H9 (cell line): Measurements from ENCODE around the gene ITPR2. TPM values are rescaled to one million over a fixed set of nuclear protein-coding genes. Genes with fewer than 3 reads are reported as not detected.

Source experiments
- DNase-seq: peaks from one replicate; pipeline ENCODE4 v3.0.0-alpha.2; 2017
- H2AFZ ChIP-seq: one replicate; pipeline ENCODE4 v1.6.1; 2013; ENCODE audit warnings: mild to moderate bottlenecking, low read length, control low read depth, moderate library complexity
- H2AK5ac ChIP-seq: 2 replicates; pipeline ENCODE4 v1.6.1; 2013; ENCODE audit warnings: low read length, control low read depth, mixed read lengths; ENCODE audit not compliant: insufficient read length
- H2BK120ac ChIP-seq: one replicate; pipeline ENCODE4 v1.6.1; 2013; ENCODE audit warnings: low read depth, mild to moderate bottlenecking, low read length, control low read depth, inconsistent platforms; ENCODE audit not compliant: poor library complexity, severe bottlenecking
- H2BK12ac ChIP-seq: 2 replicates; pipeline ENCODE4 v1.6.1; 2013; ENCODE audit warnings: low read length, control low read depth, mixed read lengths, low read depth; ENCODE audit not compliant: insufficient read length
- H2BK15ac ChIP-seq: 2 replicates; pipeline ENCODE4 v1.6.1; 2013; ENCODE audit warnings: low read depth, low read length, control low read depth
- H2BK20ac ChIP-seq: one replicate; pipeline ENCODE4 v1.6.1; 2013; ENCODE audit warnings: low read depth, mild to moderate bottlenecking, low read length, control low read depth, inconsistent platforms; ENCODE audit not compliant: poor library complexity, severe bottlenecking
- H2BK5ac ChIP-seq: 2 replicates; pipeline ENCODE4 v1.6.1; 2013; ENCODE audit warnings: low read length, control low read depth, mixed read lengths; ENCODE audit not compliant: insufficient read length
- H3K14ac ChIP-seq: 2 replicates; pipeline ENCODE4 v1.6.1; 2013; ENCODE audit warnings: low read length, control low read depth; ENCODE audit not compliant: insufficient read depth
- H3K18ac ChIP-seq: 2 replicates; pipeline ENCODE4 v1.6.1; 2013; ENCODE audit warnings: low read depth, mild to moderate bottlenecking, mixed read lengths, low read length, control low read depth; ENCODE audit not compliant: insufficient read length
- H3K23ac ChIP-seq: 2 replicates; pipeline ENCODE4 v1.6.1; 2013; ENCODE audit warnings: low read length, control low read depth, mixed read lengths, low read depth; ENCODE audit not compliant: insufficient read length
- H3K23me2 ChIP-seq: 2 replicates; pipeline ENCODE4 v1.6.1; 2013; ENCODE audit warnings: low read depth, mild to moderate bottlenecking, mixed read lengths, low read length, control low read depth; ENCODE audit not compliant: insufficient read length, poor library complexity, severe bottlenecking
- H3K27ac ChIP-seq: 2 replicates; pipeline ENCODE4 v1.5.1; 2013; ENCODE audit warnings: low read length, control low read depth, mixed read lengths, low read depth; ENCODE audit not compliant: insufficient read length
- H3K27me3 ChIP-seq: 2 replicates; pipeline ENCODE4 v1.6.1; 2013; ENCODE audit warnings: low read length, control low read depth, inconsistent platforms; ENCODE audit not compliant: insufficient read depth
- H3K4ac ChIP-seq: 2 replicates; pipeline ENCODE4 v1.6.1; 2013; ENCODE audit warnings: low read depth, mild to moderate bottlenecking, control low read depth, inconsistent platforms, low read length, moderate library complexity
- H3K4me1 ChIP-seq: 2 replicates; pipeline ENCODE4 v1.6.1; 2013; ENCODE audit warnings: low read length, control low read depth, inconsistent platforms; ENCODE audit not compliant: insufficient read depth
- H3K4me2 ChIP-seq: 2 replicates; pipeline ENCODE4 v1.6.1; 2013; ENCODE audit warnings: low read length, control low read depth, mixed read lengths; ENCODE audit not compliant: insufficient read length, insufficient read depth
- H3K56ac ChIP-seq: 2 replicates; pipeline ENCODE4 v1.6.1; 2013; ENCODE audit warnings: low read depth, mild to moderate bottlenecking, mixed read lengths, low read length, control low read depth; ENCODE audit not compliant: insufficient read length
- H3K79me1 ChIP-seq: 2 replicates; pipeline ENCODE4 v1.6.1; 2013; ENCODE audit warnings: low read depth, mild to moderate bottlenecking, moderate library complexity, low read length, control low read depth, inconsistent platforms; ENCODE audit not compliant: insufficient read depth, poor library complexity, severe bottlenecking
- H3K79me2 ChIP-seq: 2 replicates; pipeline ENCODE4 v1.6.1; 2013; ENCODE audit warnings: low read length, control low read depth, inconsistent platforms; ENCODE audit not compliant: insufficient read depth
- H3K9ac ChIP-seq: 2 replicates; pipeline ENCODE4 v1.6.1; 2013; ENCODE audit warnings: low read length, control low read depth, mixed read lengths; ENCODE audit not compliant: insufficient read length; ENCODE audit errors: extremely low read depth
- H3K9me3 ChIP-seq: one replicate; pipeline ENCODE4 v1.6.1; 2013; ENCODE audit warnings: low read depth, low read length, inconsistent platforms; ENCODE audit not compliant: control insufficient read depth
- H3T11ph ChIP-seq: one replicate; pipeline ENCODE4 v1.6.1; 2013; ENCODE audit warnings: mild to moderate bottlenecking, low read length, control low read depth, inconsistent platforms
- H4K20me1 ChIP-seq: one replicate; pipeline ENCODE4 v1.6.1; 2013; ENCODE audit not compliant: control insufficient read depth, insufficient read length, insufficient read depth
- H4K5ac ChIP-seq: 2 replicates; pipeline ENCODE4 v1.6.1; 2013; ENCODE audit warnings: low read depth, mild to moderate bottlenecking, mixed read lengths, low read length, control low read depth; ENCODE audit not compliant: insufficient read length
- H4K8ac ChIP-seq: replicated peaks from 2 replicates; pipeline ENCODE4 v1.6.1; 2013; ENCODE audit warnings: low read length, control low read depth, mixed read lengths, low read depth; ENCODE audit not compliant: insufficient read length
- H4K91ac ChIP-seq: 2 replicates; pipeline ENCODE4 v1.6.1; 2013; ENCODE audit warnings: low read depth, mild to moderate bottlenecking, moderate library complexity, mixed read lengths, low read length, control low read depth; ENCODE audit not compliant: insufficient read length
- H3K27ac Mint-ChIP-seq, 3 experiments: 2 replicates in 2 of 3; 3 replicates in 1 of 3; pipeline ENCODE4 v1.8.0; 2020 to 2021; ENCODE audit warnings: mixed read lengths in 3 of 3, mild to moderate bottlenecking in 1 of 3, moderate library complexity in 1 of 3
- H3K27me3 Mint-ChIP-seq: 2 replicates; pipeline ENCODE4 v1.8.0; 2021; ENCODE audit warnings: low read depth, mild to moderate bottlenecking, moderate library complexity, mixed read lengths
- H3K36me3 Mint-ChIP-seq, 3 experiments: 2 replicates in 2 of 3; 3 replicates in 1 of 3; pipeline ENCODE4 v1.8.0; 2020 to 2021; ENCODE audit warnings: low read depth in 3 of 3, mixed read lengths in 3 of 3; ENCODE audit not compliant: insufficient read depth in 1 of 3
- H3K4me1 Mint-ChIP-seq, 2 experiments: 2 replicates each; pipeline ENCODE4 v1.8.0; 2020; ENCODE audit warnings: mixed read lengths in 2 of 2
- H3K4me3 Mint-ChIP-seq, 2 experiments: 2 replicates in 1 of 2; 3 replicates in 1 of 2; pipeline ENCODE4 v1.8.0; 2020 to 2021; ENCODE audit warnings: mild to moderate bottlenecking in 2 of 2, mixed read lengths in 2 of 2, moderate library complexity in 1 of 2
- H3K9me3 Mint-ChIP-seq, 2 experiments: 2 replicates in 1 of 2; 3 replicates in 1 of 2; pipeline ENCODE4 v1.8.0; 2020; ENCODE audit warnings: mild to moderate bottlenecking in 2 of 2, mixed read lengths in 2 of 2, moderate library complexity in 1 of 2
- CTCF ChIP-seq: fragments of 200-600 bp; sonication (generic); conservative IDR thresholded peaks from 3 replicates; pipeline ENCODE4 v1.8.0; 2021; ENCODE audit warnings: antibody characterized with exemption, mild to moderate bottlenecking
- WGBS: extraction: QIAGEN DNeasy Blood & Tissue Kit; methylation state at CpG from one replicate; pipeline ENCODE4 v1.1.7; 2013; ENCODE audit warnings: missing lambda C conversion rate, low lambda C conversion rate, mixed read lengths; ENCODE audit not compliant: insufficient read length; ENCODE audit errors: extremely low coverage; 5-methylcytosine and 5-hydroxymethylcytosine counted together
- total RNA-seq: library from RNA; stranded (reverse); gene quantifications from 2 replicates; pipeline ENCODE4 v1.2.1, GENCODE V29; 2021

ITPR2 gene
- total RNA-seq, 1 experiment from 2014 or later = 14.8 TPM

- H3K27ac Mint-ChIP-seq = no peak overlapping the region
- no peak overlapping the region for H2BK20ac ChIP-seq
- no peaks in the 10 kb centered on the region for H3K9me3 Mint-ChIP-seq
- no peak overlapping the region for H4K8ac ChIP-seq
- no peak overlapping the region for H3K14ac ChIP-seq
- no peaks in the 10 kb centered on the region for H3K27me3 ChIP-seq
- no peaks in the 10 kb centered on the region for H4K20me1 ChIP-seq
- H3K9me3 ChIP-seq = no peaks in the 10 kb centered on the region
- H2BK120ac ChIP-seq = no peak overlapping the region
- H3K4me3 Mint-ChIP-seq = no peak overlapping the region
- H3K23me2 ChIP-seq = no peaks in the 10 kb centered on the region
- H3K27me3 Mint-ChIP-seq = no peaks in the 10 kb centered on the region
- H4K5ac ChIP-seq = no peak overlapping the region
- H3K56ac ChIP-seq = no peak overlapping the region
- H2AK5ac ChIP-seq = no peak overlapping the region
- no peak overlapping the region for H3K4me2 ChIP-seq
- H3K27ac ChIP-seq = no peak overlapping the region
- H3K18ac ChIP-seq = no peak overlapping the region
- H2BK15ac ChIP-seq = no peak overlapping the region
- no CpG with 5 or more reads among the region's 2 CpGs for WGBS
- no peak overlapping the region for H3K4ac ChIP-seq
- no peak for TF ChIP-seq CTCF
- H3K79me2 ChIP-seq = no peaks in the 10 kb centered on the region
- no peak overlapping the region for H4K91ac ChIP-seq
- H3K9ac ChIP-seq = no peak overlapping the region
- H2AFZ ChIP-seq = no peak overlapping the region
- H3K36me3 Mint-ChIP-seq = peaks cover 0 to 6% (median 0%) of the 10 kb centered on the region in 3 experiments; a peak in 2 of 7 replicates
- H2BK12ac ChIP-seq = no peak overlapping the region
- H3K4me1 Mint-ChIP-seq = peaks cover 6 to 7% of the 10 kb centered on the region in 2 experiments
- no peaks in the 10 kb centered on the region; the same call in 1 of the 2 replicates for H3K4me1 ChIP-seq
- no peak overlapping the region for H2BK5ac ChIP-seq
- H3K23ac ChIP-seq = peak overlapping the region; percentile 69
- no peak overlapping the region for H3T11ph ChIP-seq
- no peaks in the 10 kb centered on the region for H3K79me1 ChIP-seq
- no peak for DNase-seq
Measured at GRCh38 chr12:26537126-26537525, 295.9 kb downstream of the ITPR2 start.
